ENCODE data around the gene TGM1.
A peak's percentile ranks its signal among the peaks of the same experiment; 100 is the strongest.

The TGM1 gene

DNA sequence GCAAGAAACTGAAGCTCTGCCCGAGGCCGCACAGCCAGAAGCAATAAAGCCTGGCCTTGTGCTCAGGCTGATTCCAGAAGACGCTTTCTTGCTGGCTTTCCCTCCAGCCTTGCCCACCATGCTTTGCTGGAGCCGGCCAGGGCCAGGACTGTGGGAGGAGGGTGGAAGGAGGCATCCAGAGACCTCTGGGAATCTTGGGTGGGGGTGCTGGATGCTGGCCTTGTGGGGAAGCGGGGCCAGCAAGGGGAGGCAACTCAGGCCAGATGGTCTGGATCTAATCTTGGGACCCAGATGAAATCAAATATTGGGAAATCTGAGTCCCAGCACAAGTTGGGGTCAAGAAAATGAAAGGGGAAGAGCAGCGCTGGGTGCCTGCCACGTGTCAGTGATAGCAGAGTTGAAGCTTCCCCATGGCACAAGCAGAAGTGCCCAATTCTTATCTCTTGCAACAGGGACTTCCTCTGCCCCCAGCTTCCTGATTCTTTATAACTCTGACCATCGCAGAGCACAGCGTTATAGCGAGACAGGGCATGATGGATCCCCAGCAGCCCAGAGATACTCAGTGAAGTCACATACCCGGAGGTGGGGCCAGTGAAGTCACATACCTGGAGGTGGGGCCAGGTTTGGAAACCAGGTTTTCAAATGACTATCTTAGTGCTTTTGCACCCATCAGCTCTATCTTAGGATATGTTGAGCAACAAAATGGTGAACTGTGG, 14.8 kb upstream of the TGM1 start:
- Histone ChIP-seq H3K9ac (ENCODE audit: low read depth, low read length) (no peak overlapping the region), H3K9me3 (replicated peaks; ENCODE audit: low read length) (no peaks in the 10 kb centered on the region), H3K36me3 (ENCODE audit: insufficient read depth, low read length) (no peaks in the 10 kb centered on the region), H3K27me3 (ENCODE audit: control insufficient read depth, insufficient read depth, low read length) (no peaks in the 10 kb centered on the region), H3K4me3 (ENCODE audit: low read length) (no peak overlapping the region), H3K4me1 (ENCODE audit: control insufficient read depth, insufficient read depth, low read length) (no peaks in the 10 kb centered on the region), H3K4me2 (ENCODE audit: low read length) (no peak overlapping the region)

DNA sequence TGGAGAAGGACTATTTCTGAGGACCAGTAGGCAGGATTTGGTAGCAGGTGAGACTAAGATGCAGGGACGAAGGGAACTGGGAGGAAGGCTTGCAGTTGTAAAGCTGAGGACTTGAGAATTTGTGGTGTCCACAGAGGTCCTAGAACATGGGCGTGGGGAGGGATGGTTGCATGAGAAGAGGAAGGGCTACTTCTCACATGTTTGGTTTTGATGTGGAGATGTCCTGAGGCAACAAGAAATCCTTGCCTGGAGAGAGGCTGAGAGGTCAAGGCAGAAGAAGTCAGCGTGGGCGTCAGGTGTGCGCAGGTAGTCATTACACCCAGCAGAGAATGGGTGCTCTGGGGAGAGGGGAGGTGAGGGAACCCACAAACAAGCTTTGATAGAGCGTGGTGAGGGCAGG, 14.1 kb upstream of the TGM1 start:
- Histone ChIP-seq H3K36me3 (ENCODE audit: insufficient read depth, low read length) (no peaks in the 10 kb centered on the region), H3K4me2 (ENCODE audit: low read length) (no peak overlapping the region), H3K4me3 (ENCODE audit: low read length) (no peak overlapping the region), H3K27me3 (ENCODE audit: control insufficient read depth, insufficient read depth, low read length) (no peaks in the 10 kb centered on the region), H3K4me1 (ENCODE audit: control insufficient read depth, insufficient read depth, low read length) (no peaks in the 10 kb centered on the region), H3K9ac (ENCODE audit: low read depth, low read length) (no peak overlapping the region), H3K9me3 (replicated peaks; ENCODE audit: low read length) (no peaks in the 10 kb centered on the region)

DNA sequence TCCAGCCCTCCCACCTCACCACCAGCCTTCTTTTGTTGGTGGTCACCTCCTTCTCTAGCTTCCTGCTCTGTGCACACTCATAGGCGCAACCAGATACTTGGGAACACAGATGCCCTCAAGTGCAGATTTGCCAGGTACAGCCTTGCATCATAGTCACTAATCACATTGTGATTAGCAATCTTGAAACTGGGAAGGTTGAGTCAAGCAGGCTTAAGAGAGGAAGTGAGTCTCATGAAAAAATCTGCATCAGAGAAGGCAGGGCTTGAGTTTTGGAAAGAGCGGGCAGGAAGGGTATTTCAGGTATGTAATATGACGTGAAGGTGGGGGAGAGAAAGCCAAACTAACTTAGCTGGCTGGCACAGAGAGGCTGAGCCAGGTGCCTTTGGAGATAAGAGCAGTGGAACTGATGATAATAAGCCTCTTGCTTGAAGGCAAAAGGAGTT, 11.1 kb upstream of the TGM1 start:
- Histone ChIP-seq H3K36me3 (ENCODE audit: insufficient read depth, low read length) (no peaks in the 10 kb centered on the region), H3K9me3 (replicated peaks; ENCODE audit: low read length) (no peaks in the 10 kb centered on the region), H3K9ac (ENCODE audit: low read depth, low read length) (no peak overlapping the region), H3K27me3 (ENCODE audit: control insufficient read depth, insufficient read depth, low read length) (no peaks in the 10 kb centered on the region), H3K4me2 (ENCODE audit: low read length) (no peak overlapping the region), H3K4me3 (ENCODE audit: low read length) (no peak overlapping the region), H3K4me1 (ENCODE audit: control insufficient read depth, insufficient read depth, low read length) (peaks cover 9% of the 10 kb centered on the region)

DNA sequence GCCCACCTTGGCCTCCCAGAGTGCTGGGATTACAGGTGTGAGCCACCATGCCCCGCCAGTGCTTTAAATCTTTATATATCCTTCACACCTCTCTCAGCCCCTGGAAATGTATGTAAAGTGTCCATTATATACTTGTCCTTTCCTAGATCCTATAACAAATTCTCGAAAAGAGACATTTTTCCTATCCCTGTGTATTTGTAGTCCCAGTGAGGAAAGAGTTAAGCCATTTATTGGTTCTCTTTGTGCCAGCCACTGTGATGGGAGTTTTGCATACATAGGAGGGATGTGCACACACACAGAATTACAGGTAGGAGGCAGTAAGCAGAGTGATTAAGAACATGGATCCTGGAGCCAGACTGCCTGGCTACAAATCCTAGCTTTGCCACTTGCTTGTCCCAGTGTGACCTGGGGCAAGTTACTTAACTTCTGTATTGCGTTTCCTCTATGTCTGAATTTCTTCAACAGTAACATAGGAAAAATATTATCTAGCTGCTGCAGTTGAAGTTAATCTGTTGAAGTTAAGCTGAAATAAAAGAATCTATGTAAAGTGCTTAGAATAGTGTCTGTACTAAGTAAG, 10.5 kb upstream of the TGM1 start:
- Histone ChIP-seq H3K4me1 (ENCODE audit: control insufficient read depth, insufficient read depth, low read length) (peaks cover 9% of the 10 kb centered on the region), H3K9me3 (replicated peaks; ENCODE audit: low read length) (no peaks in the 10 kb centered on the region), H3K27me3 (ENCODE audit: control insufficient read depth, insufficient read depth, low read length) (no peaks in the 10 kb centered on the region), H3K4me2 (ENCODE audit: low read length) (no peak overlapping the region), H3K9ac (ENCODE audit: low read depth, low read length) (no peak overlapping the region), H3K36me3 (ENCODE audit: insufficient read depth, low read length) (peaks cover 4% of the 10 kb centered on the region), H3K4me3 (ENCODE audit: low read length) (no peak overlapping the region)

DNA sequence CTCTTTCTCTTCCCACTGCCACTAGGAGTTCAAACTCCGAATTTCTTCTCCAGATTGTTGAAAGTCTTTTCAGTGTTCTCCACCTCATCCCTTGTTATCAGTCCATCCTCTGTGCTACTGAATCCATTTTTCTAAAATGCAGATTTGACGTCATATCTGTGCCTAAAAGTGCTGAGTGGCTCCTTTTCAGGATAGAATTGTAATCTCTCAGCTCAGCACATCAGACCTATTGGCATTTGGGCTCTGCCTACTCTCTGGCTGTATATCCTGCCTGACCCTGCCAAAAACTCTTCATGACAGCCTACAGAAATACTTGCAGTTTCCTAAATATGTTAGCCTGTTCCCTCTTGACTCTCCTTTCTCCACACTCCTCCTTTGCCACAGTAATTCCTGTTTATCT, 9.5 kb upstream of the TGM1 start:
- Histone ChIP-seq H3K9ac (ENCODE audit: low read depth, low read length) (no peak overlapping the region), H3K4me2 (ENCODE audit: low read length) (no peak overlapping the region), H3K9me3 (replicated peaks; ENCODE audit: low read length) (no peaks in the 10 kb centered on the region), H3K27me3 (ENCODE audit: control insufficient read depth, insufficient read depth, low read length) (no peaks in the 10 kb centered on the region), H3K4me1 (ENCODE audit: control insufficient read depth, insufficient read depth, low read length) (peaks cover 9% of the 10 kb centered on the region), H3K4me3 (ENCODE audit: low read length) (no peak overlapping the region), H3K36me3 (ENCODE audit: insufficient read depth, low read length) (peaks cover 9% of the 10 kb centered on the region)

DNA sequence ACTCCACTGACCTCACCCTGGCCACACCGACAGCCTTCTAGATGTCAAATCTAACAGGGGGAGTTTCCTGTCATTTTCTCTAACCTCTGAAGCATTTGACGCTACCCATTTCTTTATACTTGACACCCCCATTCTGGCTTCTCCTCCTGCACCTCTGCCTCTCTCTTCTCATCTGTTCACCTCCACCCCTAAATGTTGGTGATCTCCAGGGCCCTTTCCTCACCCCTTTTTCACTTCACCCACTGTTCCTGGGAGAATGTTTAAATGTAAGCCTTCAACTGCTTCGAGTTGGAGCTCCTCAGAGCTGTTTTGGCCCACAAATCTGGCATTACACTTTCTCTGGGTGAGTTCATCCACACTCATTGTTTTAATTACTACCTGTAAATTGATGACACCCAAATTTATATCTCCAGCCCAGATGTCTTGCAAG, 8.9 kb upstream of the TGM1 start:
- Histone ChIP-seq H3K27me3 (ENCODE audit: control insufficient read depth, insufficient read depth, low read length) (no peaks in the 10 kb centered on the region), H3K9me3 (replicated peaks; ENCODE audit: low read length) (no peaks in the 10 kb centered on the region), H3K36me3 (ENCODE audit: insufficient read depth, low read length) (peaks cover 13% of the 10 kb centered on the region), H3K4me2 (ENCODE audit: low read length) (peak overlapping the region; percentile 99), H3K4me3 (ENCODE audit: low read length) (peak overlapping the region; percentile 95), H3K9ac (ENCODE audit: low read depth, low read length) (peak overlapping the region; percentile 100), H3K4me1 (ENCODE audit: control insufficient read depth, insufficient read depth, low read length) (peaks cover 9% of the 10 kb centered on the region)

DNA sequence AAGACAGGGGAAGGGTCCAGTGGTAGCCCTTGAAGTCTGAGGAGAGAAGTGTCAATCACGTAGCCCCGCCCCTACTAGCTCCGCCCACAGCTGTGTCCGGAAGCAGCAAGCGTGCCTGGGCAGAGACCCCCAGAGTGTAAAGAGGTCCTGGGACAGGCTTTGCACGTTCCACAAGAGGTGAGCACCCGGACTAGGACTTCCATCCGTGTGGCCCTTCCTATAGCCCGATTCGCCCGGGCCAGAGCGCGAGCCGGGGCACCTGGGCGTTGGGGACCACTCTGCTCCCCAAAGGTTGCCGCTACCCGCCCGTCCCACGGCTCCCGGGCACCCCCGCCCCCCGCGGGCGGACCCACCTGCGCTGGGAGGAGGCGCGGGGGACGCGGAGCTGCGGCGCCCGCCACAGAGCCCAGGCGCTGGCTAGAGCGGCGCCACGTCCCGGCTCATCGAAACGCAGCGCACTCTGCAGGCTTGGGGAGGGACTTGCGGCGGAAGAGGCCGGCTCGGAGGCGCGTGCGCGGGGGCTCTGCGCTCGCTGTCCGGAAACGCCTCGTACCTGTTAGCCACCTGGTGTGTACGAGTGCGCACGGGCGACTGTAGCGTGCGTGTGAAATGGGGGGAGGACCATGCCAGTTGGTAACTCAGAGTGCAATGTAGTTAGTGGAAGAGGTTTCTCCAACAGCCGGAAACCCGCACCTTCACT, 8.3 kb upstream of the TGM1 start, which contains the start of gene RABGGTA:
Gene RABGGTA, minus strand, starts transcription at position 464 of the 700 bp plus-strand sequence. CDS start 482 bp downstream, outside the sequence.
- H3K9ac ChIP-seq (ENCODE audit: low read depth, low read length), result peak within 1 kb of the TSS; percentile 100

DNA sequence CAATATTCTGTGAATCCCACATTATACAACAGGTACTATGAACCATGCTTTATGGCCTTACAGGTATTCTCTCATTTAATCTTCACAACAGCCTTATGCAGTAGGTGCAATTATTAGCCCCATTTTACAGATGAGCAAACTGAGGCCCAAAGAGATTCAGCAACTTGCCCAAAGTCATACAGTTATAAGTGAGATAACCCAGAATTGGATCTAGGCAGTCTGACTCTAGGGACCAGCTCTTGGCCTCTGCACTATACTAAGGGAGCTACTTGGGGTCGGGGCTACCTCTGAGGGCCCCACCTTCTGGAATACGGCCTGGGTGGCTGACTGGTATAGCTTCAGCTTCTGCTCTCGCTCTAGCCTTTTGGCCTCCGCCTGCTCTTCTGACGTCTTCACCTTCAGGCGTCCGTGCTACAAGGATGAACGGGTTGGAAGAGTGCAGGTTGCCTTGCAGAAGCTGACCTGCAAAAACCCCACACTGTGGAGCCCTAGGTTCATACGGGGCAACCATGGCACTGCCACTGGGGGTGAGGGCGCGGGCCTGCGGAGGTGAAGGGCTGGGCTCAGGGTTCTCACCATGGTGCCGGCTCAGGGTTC, 7.7 kb upstream of the TGM1 start:
- H3K36me3 ChIP-seq (ENCODE audit: insufficient read depth, low read length), result peaks cover 23% of the 10 kb centered on the region
- H3K4me3 ChIP-seq (ENCODE audit: low read length), result peak overlapping the region; percentile 95
- H3K4me1 ChIP-seq (ENCODE audit: control insufficient read depth, insufficient read depth, low read length), result peaks cover 9% of the 10 kb centered on the region
- H3K9me3 ChIP-seq (replicated peaks; ENCODE audit: low read length), result no peaks in the 10 kb centered on the region
- H3K27me3 ChIP-seq (ENCODE audit: control insufficient read depth, insufficient read depth, low read length), result no peaks in the 10 kb centered on the region
- peak overlapping the region; percentile 100 for H3K9ac ChIP-seq (ENCODE audit: low read depth, low read length)
- H3K4me2 ChIP-seq (ENCODE audit: low read length), result peak overlapping the region; percentile 99

More for the DNA sequence above, 8.3 kb upstream of the TGM1 start, which contains the start of gene RABGGTA:
- H3K4me2 ChIP-seq (ENCODE audit: low read length), result peak within 1 kb of the TSS; percentile 99
- peaks cover 9% of the 10 kb centered on the region for H3K4me1 ChIP-seq (ENCODE audit: control insufficient read depth, insufficient read depth, low read length)
- H3K36me3 ChIP-seq (ENCODE audit: insufficient read depth, low read length), result peaks cover 17% of the 10 kb centered on the region
- peak within 1 kb of the TSS; percentile 95 for H3K4me3 ChIP-seq (ENCODE audit: low read length)
- no peaks in the 10 kb centered on the region for H3K9me3 ChIP-seq (replicated peaks; ENCODE audit: low read length)
- no peaks in the 10 kb centered on the region for H3K27me3 ChIP-seq (ENCODE audit: control insufficient read depth, insufficient read depth, low read length)

DNA sequence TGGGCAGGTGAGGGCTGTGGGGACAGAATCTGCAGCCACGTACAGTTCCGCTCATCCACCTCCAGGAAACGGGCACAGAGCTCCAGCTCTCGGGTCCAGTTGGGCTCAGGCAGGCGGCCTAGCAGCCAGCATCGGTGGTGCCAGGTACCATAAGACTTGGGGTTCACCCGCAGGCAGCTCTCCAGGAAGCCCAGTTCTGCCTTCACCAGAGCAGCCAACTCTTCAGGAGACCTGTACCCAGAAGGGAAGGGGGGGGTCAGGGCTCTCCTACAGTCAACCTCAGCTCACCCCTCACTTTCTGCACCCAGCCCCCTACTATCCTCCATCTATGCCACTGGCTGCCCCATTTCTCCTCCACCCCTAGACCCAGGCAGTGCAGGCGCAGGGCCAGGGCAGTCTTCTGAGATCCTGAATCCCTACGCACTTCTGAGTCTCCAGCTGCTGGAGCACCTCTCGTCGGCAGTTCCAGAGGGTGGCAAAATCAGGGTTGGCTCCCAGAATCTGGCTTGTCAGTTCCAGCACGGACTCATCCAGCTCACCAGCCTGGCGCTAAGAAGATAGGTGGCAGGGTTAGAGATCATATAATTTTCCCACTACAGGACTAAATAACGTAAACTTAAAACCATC, 7.0 kb upstream of the TGM1 start:
- Histone ChIP-seq H3K9ac (ENCODE audit: low read depth, low read length) (no peak overlapping the region), H3K4me3 (ENCODE audit: low read length) (no peak overlapping the region), H3K36me3 (ENCODE audit: insufficient read depth, low read length) (peaks cover 28% of the 10 kb centered on the region), H3K4me2 (ENCODE audit: low read length) (no peak overlapping the region), H3K27me3 (ENCODE audit: control insufficient read depth, insufficient read depth, low read length) (no peaks in the 10 kb centered on the region), H3K4me1 (ENCODE audit: control insufficient read depth, insufficient read depth, low read length) (peaks cover 9% of the 10 kb centered on the region), H3K9me3 (replicated peaks; ENCODE audit: low read length) (no peaks in the 10 kb centered on the region)

DNA sequence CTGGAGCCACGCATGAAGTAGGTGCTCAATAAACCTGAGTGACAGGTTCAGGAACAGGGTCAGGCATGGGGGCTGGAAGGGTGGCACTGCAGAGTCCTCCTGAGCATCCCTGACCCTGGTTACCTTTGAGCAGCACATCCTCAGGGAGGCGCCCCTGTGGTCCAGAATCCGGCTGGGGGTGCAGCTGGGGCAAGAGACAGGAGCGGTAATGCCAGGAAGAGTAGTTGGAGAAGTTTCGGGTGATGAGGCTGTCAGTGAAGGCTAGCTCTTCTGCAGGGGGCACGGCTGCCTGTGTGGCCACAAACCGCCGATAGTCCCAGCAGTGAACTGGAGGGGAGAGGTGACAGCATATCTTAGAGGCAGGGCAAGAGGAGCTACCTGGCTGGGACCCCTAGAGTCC, 6.4 kb upstream of the TGM1 start:
- Histone ChIP-seq H3K4me2 (ENCODE audit: low read length) (no peak overlapping the region), H3K4me1 (ENCODE audit: control insufficient read depth, insufficient read depth, low read length) (peaks cover 9% of the 10 kb centered on the region), H3K27me3 (ENCODE audit: control insufficient read depth, insufficient read depth, low read length) (no peaks in the 10 kb centered on the region), H3K9me3 (replicated peaks; ENCODE audit: low read length) (no peaks in the 10 kb centered on the region), H3K4me3 (ENCODE audit: low read length) (no peak overlapping the region), H3K9ac (ENCODE audit: low read depth, low read length) (no peak overlapping the region), H3K36me3 (ENCODE audit: insufficient read depth, low read length) (peaks cover 28% of the 10 kb centered on the region)

DNA sequence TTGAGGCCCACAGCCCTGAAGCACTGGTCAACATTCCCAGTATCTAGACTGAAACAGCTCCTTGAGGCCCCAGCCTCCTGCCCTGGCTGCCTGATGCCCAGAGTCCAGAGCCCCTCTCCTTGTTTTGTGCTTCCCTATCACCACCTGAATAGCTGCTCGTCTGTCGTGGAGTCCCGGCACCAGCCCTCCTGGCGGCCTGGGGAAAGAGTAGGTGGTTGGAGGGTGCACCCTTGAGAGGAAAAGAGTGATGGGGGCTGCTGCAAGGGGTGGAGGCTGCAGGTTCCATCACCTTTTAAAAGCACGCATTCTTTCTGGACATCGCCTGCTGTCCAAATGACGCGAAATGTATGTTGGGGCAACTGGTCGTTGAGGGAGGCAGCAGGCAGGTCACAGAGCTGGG, 5.2 kb upstream of the TGM1 start:
- H3K9ac ChIP-seq (ENCODE audit: low read depth, low read length), result no peak overlapping the region

More for the DNA sequence above, 5.2 kb upstream of the TGM1 start:
- no peaks in the 10 kb centered on the region for H3K27me3 ChIP-seq (ENCODE audit: control insufficient read depth, insufficient read depth, low read length)
- peaks cover 9% of the 10 kb centered on the region for H3K4me1 ChIP-seq (ENCODE audit: control insufficient read depth, insufficient read depth, low read length)
- peaks cover 28% of the 10 kb centered on the region for H3K36me3 ChIP-seq (ENCODE audit: insufficient read depth, low read length)
- no peak overlapping the region for H3K4me3 ChIP-seq (ENCODE audit: low read length)
- no peak overlapping the region for H3K4me2 ChIP-seq (ENCODE audit: low read length)
- no peaks in the 10 kb centered on the region for H3K9me3 ChIP-seq (replicated peaks; ENCODE audit: low read length)
